ENCODE measurements around the gene RPF1. TPM values are rescaled to one million over a fixed set of nuclear protein-coding genes. Genes with fewer than 3 reads are reported as not detected.

The RPF1 gene
- total and polyA plus RNA-seq, 10 of the 15 experiments (the other 5 are each of a cell fraction or from before 2014, with no cell fraction given), result 37.0 to 97.5 (median 56.2) TPM

DNA sequence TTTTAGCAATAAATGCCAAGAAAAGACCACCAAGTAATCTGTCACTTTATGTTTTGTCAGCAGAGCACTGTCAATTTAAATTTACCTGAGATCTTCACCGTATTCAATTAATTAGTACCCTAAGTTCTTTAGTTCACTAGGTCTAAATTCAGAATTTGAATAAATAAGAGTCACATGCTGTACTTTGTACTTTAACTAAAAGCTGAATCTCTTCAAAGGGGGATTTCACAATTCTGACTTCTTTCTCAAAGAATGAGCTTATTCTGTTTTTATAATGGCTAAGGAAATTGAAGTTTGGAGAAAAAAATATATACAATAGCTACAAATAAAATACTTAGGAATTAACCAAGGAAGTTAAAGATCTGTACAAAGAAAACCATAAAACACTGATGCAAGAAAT, 29.4 kb downstream of the RPF1 start:
- RAD21 ChIA-PET (ENCODE audit: unreplicated experiment), result interaction anchor here (1.0 to 1.2 kb wide), 2 partner anchors 28 to 245 kb away, joined by 3 read pairs; no protein-coding TSS in a partner anchor
- H3K79me2 ChIP-seq (ENCODE audit: control insufficient read depth, insufficient read depth, low read length), result peaks cover 34% of the 10 kb centered on the region
- H3K36me3 ChIP-seq (ENCODE audit: control insufficient read depth in 2 of 2, insufficient read depth in 2 of 2, low read length in 1 of 2), result no peaks in the 10 kb centered on the region; a peak in 1 of 4 replicates
- no peak for ATAC-seq
- in situ Hi-C loops (cut with MboI), result no loop called here
- peaks cover 2% of the 10 kb centered on the region; the same call in 1 of the 3 replicates for H3K9me3 ChIP-seq (replicated peaks; ENCODE audit: control insufficient read depth, insufficient read depth, low read length)
- no peak overlapping the region for H3K9ac ChIP-seq (ENCODE audit: control insufficient read depth, insufficient read depth, low read length)
- no peak overlapping the region for H3K4me2 ChIP-seq (ENCODE audit: control insufficient read depth, insufficient read depth)
- TF ChIP-seq ZNF217 (IDR thresholded peaks at IDR 0.05) (no peak), RAD21 (IDR thresholded peaks at IDR 0.05; ENCODE audit: insufficient read depth, low read depth, low read length) (no peak), HDGF (IDR thresholded peaks at IDR 0.05) (no peak), CHD2 (IDR thresholded peaks at IDR 0.05; ENCODE audit: borderline replicate concordance, low read depth, low read length) (no peak), POLR2AphosphoS2 (IDR thresholded peaks at IDR 0.05; ENCODE audit: low read depth, low read length) (no peak)
- no peak for DNase-seq (ENCODE audit: low read depth, low spot score)
- H3K4me1 ChIP-seq (ENCODE audit: control insufficient read depth, insufficient read depth, low read length), result no peaks in the 10 kb centered on the region
- BruUV-seq (replicated peaks), result no TSS peak
- no peak overlapping the region for H2AFZ ChIP-seq (ENCODE audit: control insufficient read depth, low read depth, low read length)
- no peak overlapping the region for H3K27ac ChIP-seq (ENCODE audit: control insufficient read depth, insufficient read depth)
- no peaks in the 10 kb centered on the region for H4K20me1 ChIP-seq (ENCODE audit: control insufficient read depth, insufficient read depth)
- FAIRE-seq, result no peak
- WGBS (ENCODE audit: insufficient coverage, insufficient replicate concordance, low lambda C conversion rate, missing lambda C conversion rate), result 100% methylated on average over 1 of the region's 1 CpG
- POLR2A ChIA-PET, result no interaction called here
- CTCF ChIA-PET, result interaction anchor here (1.0 kb wide), 1 partner anchor 16 kb away, joined by 3 read pairs; no protein-coding TSS in a partner anchor
- intact Hi-C loops (cut with micrococcal nuclease; ENCODE audit: unreplicated experiment), result no loop called here
- H3K4me3 ChIP-seq, result no peak overlapping the region
- SMC1A ChIA-PET (ENCODE audit: uncharacterized antibody, unreplicated experiment), result interaction anchor here (0.6 to 1.3 kb wide), 2 partner anchors 66 to 162 kb away, joined by 3 read pairs; no protein-coding TSS in a partner anchor
- no peaks in the 10 kb centered on the region for H3K27me3 ChIP-seq (replicated peaks in 1 of 2; ENCODE audit: control insufficient read depth in 2 of 2, insufficient read depth in 2 of 2, low read length in 1 of 2)

DNA sequence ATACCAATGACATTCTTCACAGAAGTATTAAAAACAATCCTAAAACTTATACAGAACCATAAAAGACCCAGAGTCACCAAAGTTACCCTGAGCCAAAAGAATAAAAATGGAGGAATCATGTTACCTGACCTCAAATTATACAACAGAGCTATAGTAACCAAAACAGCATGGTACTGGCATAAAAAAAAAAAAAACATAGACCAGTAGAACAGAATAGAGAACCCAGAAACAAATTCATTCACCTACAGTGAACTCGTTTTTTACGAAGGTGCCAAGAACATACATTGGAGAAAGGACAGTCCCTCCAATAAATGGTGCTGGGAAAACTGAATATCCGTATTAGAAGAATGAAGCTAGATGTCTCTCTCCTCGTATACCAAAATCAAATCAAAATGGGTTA, 30.0 kb downstream of the RPF1 start:
- DNase-seq (ENCODE audit: low read depth, low spot score) (no peak), ATAC-seq (no peak), FAIRE-seq (no peak)
- ChIA-PET SMC1A (ENCODE audit: uncharacterized antibody, unreplicated experiment) (interaction anchor here (0.6 to 1.3 kb wide), 2 partner anchors 67 to 162 kb away, joined by 3 read pairs; no protein-coding TSS in a partner anchor), RAD21 (ENCODE audit: unreplicated experiment) (interaction anchor here (1.0 to 1.2 kb wide), 2 partner anchors 28 to 245 kb away, joined by 3 read pairs; no protein-coding TSS in a partner anchor), POLR2A (no interaction called here), CTCF (interaction anchor here (1.0 kb wide), 1 partner anchor 15 kb away, joined by 3 read pairs; no protein-coding TSS in a partner anchor)
- no peak for TF ChIP-seq NR2C2 (IDR thresholded peaks at IDR 0.05; ENCODE audit: borderline replicate concordance, control insufficient read depth, insufficient read length, low read depth)
- TF ChIP-seq EZH2 (IDR thresholded peaks at IDR 0.05; ENCODE audit: borderline replicate concordance, control insufficient read depth, low read depth, low read length), result no peak
- TF ChIP-seq ASH2L (IDR thresholded peaks at IDR 0.05; ENCODE audit: borderline replicate concordance, low read depth), result no peak
- no peak for TF ChIP-seq PAX8 (IDR thresholded peaks at IDR 0.05)
- no peak for TF ChIP-seq SPI1 (IDR thresholded peaks at IDR 0.05; ENCODE audit: borderline replicate concordance, insufficient read depth, low read depth, low read length)
- no peak for TF ChIP-seq SIX5 (IDR thresholded peaks at IDR 0.05; ENCODE audit: low read depth, low read length, severe bottlenecking)
- Histone ChIP-seq H4K20me1 (ENCODE audit: control insufficient read depth, insufficient read depth) (no peaks in the 10 kb centered on the region), H3K9ac (ENCODE audit: control insufficient read depth, insufficient read depth, low read length) (no peak overlapping the region), H3K27ac (ENCODE audit: control insufficient read depth, insufficient read depth) (no peak overlapping the region), H3K36me3 (ENCODE audit: control insufficient read depth in 2 of 2, insufficient read depth in 2 of 2, low read length in 1 of 2) (no peaks in the 10 kb centered on the region; a peak in 1 of 4 replicates), H3K79me2 (ENCODE audit: control insufficient read depth, insufficient read depth, low read length) (peaks cover 29% of the 10 kb centered on the region), H3K27me3 (replicated peaks in 1 of 2; ENCODE audit: control insufficient read depth in 2 of 2, insufficient read depth in 2 of 2, low read length in 1 of 2) (no peaks in the 10 kb centered on the region), H2AFZ (ENCODE audit: control insufficient read depth, low read depth, low read length) (no peak overlapping the region), H3K9me3 (replicated peaks; ENCODE audit: control insufficient read depth, insufficient read depth, low read length) (peaks cover 2% of the 10 kb centered on the region; the same call in 1 of the 3 replicates), H3K4me2 (ENCODE audit: control insufficient read depth, insufficient read depth) (no peak overlapping the region), H3K4me1 (ENCODE audit: control insufficient read depth, insufficient read depth, low read length) (no peaks in the 10 kb centered on the region), H3K4me3 (no peak overlapping the region)
- in situ Hi-C loops (cut with MboI), result no loop called here
- intact Hi-C loops (cut with micrococcal nuclease; ENCODE audit: unreplicated experiment), result no loop called here
- BruUV-seq (replicated peaks), result no TSS peak
- 97% methylated on average over 4 of the region's 4 CpGs for WGBS (ENCODE audit: insufficient coverage, insufficient replicate concordance, low lambda C conversion rate, missing lambda C conversion rate)

All from GM12878 (cell line).